Measurements from ENCODE around the gene BBS9.

Gene BBS9

DNA sequence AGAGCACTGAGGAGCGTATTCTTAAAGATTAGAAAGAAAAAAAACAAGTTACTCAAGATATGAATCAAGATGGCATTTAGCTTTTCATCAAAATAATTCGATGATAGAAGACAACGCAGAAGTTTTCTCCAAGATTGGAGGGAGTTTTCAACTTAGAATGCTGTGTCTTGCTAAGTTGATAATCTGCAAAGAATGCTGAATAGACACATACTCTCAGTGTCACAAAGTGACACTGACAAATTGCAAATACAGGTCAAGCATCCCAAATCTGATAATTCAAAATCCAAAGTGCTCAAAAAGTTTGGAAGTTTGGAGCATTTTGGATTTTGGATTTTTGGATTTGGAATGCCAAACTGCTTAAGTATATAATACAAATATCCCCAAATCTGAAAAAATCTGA lies 243.8 kb downstream of the BBS9 start:
- DNase-seq (ENCODE audit: low spot score): no peak

DNA sequence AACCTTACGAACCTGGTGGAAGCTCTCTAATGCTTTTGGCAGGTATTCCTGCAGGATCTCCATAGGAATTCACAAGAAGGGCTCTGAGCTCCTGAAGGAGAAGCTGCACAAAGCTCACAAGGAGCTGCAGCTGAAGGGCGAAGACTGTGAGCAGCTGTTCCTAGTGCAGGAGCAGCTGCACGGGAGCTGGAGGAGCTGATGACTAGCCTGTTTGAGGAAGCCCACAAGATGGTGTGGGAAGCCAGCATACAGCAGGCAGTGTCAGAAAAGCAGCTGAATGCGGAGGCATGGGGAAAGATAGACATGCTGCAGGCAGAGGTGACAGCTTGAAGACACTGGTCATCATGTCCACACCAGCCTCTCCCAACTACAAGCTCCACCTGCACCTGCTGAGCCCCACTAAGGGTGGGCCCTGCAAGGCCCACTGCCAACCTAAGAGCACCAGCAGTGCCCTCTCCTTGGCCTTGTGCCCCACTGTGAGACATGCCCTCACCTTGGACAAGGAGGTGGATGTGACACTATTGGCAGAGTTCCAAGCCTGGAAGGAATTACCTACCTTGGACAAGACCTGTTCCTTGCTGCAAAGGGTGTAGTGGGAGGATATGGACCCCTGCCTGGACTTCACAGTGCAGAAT lies 250.6 kb downstream of the BBS9 start:
- no peak for DNase-seq (ENCODE audit: low spot score)

- no peak for DNase-seq (ENCODE audit: low spot score)
These were observed 259.0 kb downstream of the BBS9 start for GRCh38 chr7:33388332-33388731.

DNA sequence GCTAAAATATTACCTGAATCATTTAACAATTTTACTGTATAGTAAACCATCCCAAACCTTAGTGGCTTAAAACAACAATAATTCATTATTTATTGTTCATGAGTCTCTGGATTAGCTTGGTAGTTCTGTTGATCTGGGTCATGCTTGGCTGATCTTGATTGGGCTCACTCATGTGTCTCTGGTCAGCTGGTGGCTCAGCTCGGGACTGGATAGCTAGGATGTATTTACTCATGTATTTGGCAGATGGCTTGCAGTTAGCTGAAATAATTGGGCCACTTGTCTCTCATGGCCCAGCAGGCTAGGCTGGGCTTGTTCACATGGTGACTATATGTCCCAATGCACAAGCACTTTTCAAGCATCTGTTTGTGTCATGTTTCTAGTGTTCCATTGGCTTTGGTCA lies 262.8 kb downstream of the BBS9 start:
- DNase-seq (ENCODE audit: low spot score): no peak

DNA sequence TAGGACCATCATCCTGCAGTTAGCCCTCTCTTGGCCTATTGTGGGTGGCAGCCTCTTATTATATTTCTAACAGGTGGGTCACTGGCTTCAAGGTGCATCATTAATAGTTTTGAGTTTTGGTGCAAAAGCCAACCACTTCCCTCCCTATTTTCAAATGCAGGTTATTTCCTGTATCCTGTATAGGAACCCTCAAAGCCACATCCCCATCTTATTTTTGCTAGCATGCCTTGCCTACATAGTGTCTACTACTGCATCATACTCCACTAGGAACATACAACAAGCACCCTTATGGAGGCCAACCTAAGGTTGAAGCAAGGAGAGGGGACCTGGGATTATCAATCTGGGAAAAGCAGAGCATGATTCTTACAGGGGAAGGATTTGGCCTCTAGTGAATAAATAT lies 264.4 kb downstream of the BBS9 start:
- no peak for DNase-seq (ENCODE audit: low spot score)

- no peak for DNase-seq (ENCODE audit: low spot score)
These were observed 266.0 kb downstream of the BBS9 start for GRCh38 chr7:33395340-33395739.

DNA sequence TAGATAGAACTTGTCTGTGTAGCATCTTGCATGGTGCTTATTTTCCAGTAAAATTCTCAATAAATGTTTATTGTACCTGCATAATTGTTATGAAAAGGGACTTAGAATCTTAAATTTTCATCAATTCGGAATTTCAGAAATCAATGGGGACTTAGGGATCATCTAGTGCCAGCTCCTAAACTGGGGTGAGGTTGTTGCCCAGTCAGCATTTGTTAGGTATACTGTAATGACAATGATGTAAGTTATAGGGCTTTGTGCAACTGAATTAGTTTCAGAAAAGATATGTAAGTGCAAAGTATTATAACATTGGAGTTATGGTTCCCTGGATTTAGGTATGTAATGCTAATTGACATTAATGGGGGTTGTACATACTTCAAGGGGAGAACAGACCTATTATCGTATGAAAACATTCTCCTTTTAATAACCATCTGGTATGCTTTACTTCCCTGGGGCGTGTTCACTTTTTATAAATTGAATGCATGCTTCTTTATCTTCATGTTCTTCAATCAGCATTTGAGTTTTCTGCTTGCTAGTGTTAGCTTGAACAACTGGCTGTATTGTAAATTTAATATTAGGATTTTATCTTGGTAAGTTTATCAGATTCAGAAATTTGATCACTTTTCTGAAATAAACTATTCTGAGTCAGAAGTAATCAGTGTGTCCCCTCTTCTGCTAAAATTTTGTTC lies 270.3 kb downstream of the BBS9 start:
- DNase-seq (ENCODE audit: low spot score): no peak

GRCh38 chr7:33400214-33400538 lies 270.8 kb downstream of the BBS9 start:
- DNase-seq (ENCODE audit: low spot score): no peak

DNA sequence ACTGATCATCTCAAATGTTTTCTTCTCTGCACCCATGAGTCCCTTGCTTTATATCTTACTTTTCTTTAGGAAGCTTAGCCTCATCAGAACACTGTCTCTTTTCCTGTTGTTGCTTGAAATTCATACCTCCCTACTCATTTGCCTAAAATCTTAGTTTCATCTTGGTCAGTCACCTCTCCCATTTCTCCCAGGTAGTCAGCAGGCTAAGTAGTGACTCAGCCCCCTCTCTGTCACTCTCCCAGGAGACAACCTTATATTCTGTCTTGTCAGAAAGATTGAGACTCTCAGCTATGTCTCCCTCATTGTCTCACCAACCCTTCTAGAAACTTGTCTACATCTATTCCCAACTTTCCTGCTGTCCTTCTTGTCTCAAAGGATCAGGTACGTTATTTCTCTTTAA lies 280.9 kb downstream of the BBS9 start:
- DNase-seq (ENCODE audit: low spot score): no peak

DNA sequence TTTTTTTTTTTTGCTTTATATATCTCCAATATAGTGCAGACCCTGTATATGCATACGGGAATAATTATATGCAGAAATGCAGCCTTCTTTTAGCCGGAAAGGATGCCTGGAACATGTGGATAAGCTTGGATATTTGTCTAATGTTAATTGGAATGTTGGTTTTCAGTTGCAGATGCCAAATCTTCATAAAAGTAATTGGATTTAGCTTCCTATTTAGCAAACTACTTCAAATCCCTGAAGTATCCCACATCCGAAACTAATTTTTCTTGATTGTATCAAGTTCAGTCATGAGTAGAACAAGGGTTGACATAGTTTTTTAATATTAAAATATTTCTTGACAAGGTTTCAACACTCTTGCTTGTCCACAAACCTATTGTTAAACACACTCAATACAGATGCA lies 281.7 kb downstream of the BBS9 start:
- no peak for DNase-seq (ENCODE audit: low spot score)

- DNase-seq (ENCODE audit: low spot score): no peak
These were observed 283.0 kb downstream of the BBS9 start for GRCh38 chr7:33412331-33412730.

- no peak for DNase-seq (ENCODE audit: low spot score)
These were observed 288.9 kb downstream of the BBS9 start for GRCh38 chr7:33418251-33418701.

DNA sequence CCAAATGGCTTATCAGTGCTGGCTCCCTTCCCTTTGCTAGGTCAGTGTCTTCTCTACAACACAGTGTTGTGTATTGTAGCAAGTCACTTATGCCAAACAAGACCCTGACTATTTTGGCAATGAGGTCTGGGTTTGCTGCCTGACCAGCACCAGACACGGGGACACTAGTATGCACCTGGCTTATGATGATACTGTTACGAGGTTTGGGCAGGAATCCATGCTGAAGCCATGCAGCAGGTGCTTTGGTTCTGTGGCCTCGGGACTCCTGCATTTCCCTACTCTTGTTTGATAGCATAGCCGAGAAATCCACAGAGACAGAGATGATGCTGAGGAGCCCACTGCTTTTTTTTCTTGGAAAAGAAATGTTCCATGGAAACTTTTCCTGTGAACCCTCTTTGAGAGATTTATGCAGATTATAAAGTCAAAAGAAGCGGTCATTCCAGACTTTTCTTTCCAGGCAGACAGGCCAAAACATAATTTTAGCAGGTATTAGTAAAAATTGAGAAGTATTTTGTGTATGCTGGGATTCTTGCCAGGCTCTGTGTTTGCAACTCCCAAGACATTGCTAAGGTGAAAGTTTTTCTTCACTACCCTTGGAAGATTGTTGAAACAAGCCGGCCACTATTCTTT lies 291.1 kb downstream of the BBS9 start:
- no peak for DNase-seq (ENCODE audit: low spot score)

- no peak for DNase-seq (ENCODE audit: low spot score)
These were observed 292.1 kb downstream of the BBS9 start for GRCh38 chr7:33421429-33421828.

DNA sequence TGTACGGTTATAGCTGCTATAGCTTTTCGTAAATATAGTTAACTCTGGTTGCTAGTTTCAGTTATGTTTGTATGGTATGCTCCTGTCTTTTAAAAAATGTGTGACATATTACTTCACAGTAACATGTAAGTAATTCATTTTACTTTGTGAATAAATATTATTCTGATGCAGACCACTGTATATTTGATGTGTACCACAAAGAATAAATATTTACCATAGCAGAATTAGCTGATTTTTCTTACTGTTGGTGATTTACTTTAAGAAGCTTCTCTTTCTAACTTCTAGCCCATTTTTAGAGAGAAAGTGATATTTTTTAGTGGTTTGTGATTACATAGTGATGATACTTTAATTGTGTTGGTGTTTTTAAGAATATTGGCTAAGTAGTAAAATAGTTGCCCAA lies 292.8 kb downstream of the BBS9 start:
- no peak for DNase-seq (ENCODE audit: low spot score)

GRCh38 chr7:33422825-33423645 lies 293.7 kb downstream of the BBS9 start:
- no peak for DNase-seq (ENCODE audit: low spot score)

DNA sequence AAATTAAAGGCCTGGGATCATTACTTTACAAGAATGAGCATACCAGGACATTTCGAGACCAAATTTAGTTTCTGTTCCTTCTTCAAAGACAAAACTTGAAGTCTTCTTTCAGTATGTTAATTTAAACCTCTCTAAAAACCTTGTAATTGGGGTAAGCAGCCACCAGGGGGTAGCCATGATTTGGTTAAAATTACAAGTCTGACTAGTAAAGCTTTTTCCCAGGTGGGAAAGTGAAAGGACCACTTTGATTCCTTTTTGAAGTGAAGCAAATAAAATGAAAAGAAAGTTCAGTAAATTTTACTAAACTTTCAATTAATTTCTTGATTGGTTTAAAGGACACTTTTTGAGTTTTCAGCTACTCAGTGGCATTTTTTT lies 294.3 kb downstream of the BBS9 start:
- no peak for DNase-seq (ENCODE audit: low spot score)

GRCh38 chr7:33425395-33425794 lies 296.0 kb downstream of the BBS9 start:
- DNase-seq (ENCODE audit: low spot score): no peak

DNA sequence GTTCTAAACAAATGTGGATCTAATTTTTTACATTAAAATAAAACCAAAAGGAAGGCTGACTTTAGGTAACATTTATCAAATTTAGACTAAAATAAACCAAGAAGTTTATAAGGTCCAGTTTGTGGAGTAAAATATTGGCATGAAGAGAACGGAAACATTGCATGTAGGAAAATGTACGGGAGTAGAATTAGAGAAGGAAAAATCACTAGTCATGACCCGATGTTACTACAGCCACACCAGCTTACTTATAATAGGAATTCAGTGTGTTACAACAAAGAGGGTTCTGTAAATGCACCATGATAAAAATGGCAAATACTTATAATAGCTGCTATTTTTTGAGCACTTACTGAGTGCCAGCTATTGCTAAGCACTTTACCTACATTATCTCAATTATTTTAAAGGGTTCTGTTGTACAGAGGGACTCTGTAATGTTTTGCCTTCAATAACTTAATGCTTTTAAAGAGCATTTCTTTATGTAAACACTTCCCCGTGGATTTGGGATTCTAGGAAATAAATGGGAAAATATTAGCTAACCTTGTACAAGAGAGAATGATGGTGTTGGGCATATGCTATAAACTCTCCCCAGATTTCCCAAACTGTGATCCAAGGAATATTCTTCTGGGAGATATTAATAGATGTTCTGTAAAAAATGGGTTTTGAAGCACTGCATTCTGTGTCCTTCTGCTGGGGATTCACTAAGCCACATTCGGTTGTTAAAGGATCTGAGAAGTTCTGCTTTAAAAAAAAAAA lies 296.7 kb downstream of the BBS9 start:
- no peak for DNase-seq (ENCODE audit: low spot score)

DNA sequence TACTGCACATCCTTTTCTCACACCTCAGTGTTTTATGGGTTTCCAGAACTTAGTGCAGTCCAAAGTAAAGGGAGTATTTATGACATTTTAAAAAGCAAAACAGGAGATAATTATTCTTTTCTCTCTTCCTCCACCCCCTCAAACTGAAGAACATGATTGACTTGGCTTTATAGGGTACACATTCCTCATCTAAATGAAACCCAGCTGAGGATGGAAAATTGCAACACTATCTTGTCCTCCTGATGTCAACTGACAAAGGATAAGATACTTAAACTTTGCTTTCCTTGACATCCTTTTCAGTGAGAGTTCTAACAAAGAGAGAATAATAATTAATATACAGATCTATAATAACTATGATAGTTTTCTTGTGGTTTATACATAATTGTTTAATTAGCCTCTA lies 299.1 kb downstream of the BBS9 start:
- no peak for DNase-seq (ENCODE audit: low spot score)

DNA sequence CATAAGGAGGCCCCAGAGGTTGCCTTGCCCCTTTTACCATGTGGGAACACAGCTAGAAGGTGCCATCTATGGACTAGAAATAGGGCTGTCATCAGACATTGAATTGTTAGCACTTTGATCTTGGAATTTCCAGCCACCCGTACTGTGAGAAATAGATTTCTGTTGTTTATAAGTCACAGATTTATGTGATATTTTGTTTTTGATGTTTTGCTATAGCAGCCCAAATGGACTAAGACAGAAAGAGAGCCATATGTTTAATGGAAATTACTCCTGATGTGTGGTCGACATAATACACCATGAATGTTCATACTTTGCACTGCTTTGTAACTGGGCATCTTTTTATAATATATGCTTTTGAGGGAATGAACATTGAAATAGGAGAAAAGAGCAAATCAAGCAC lies 302.2 kb downstream of the BBS9 start:
- DNase-seq (ENCODE audit: low spot score): no peak

GRCh38 chr7:33432821-33433220 lies 303.5 kb downstream of the BBS9 start:
- DNase-seq (ENCODE audit: low spot score): no peak

Data from left forelimb (tissue), 1 donor.